SIG-M5 treated with dmso at 0.1 percent for 504 hours (cell line): ENCODE results near the gene BMPER.

ENCODE experiments used
- DNase-seq: peaks from one replicate; lab custom pipeline; 2025; ENCODE audit not compliant: unreplicated experiment; lab: John Stamatoyannopoulos, UW

Gene BMPER

GRCh38 chr7:34130558-34131295, 225.4 kb downstream of the BMPER start:
- peak; percentile 22 for DNase-seq

- DNase-seq = no peak
Measured at GRCh38 chr7:34131371-34131770, 226.0 kb downstream of the BMPER start.

- DNase-seq = peak; percentile 29
Measured at GRCh38 chr7:34133356-34133982, 228.1 kb downstream of the BMPER start.

- peak; percentile 61 for DNase-seq
Measured at GRCh38 chr7:34133983-34134782, 228.8 kb downstream of the BMPER start.

- no peak for DNase-seq
Measured at GRCh38 chr7:34135924-34136323, 230.6 kb downstream of the BMPER start.

GRCh38 chr7:34136698-34137097, 231.4 kb downstream of the BMPER start:
- DNase-seq = no peak

- DNase-seq = no peak
Measured at GRCh38 chr7:34137176-34137575, 231.8 kb downstream of the BMPER start.

- DNase-seq = no peak
Measured at GRCh38 chr7:34138483-34138882, 233.1 kb downstream of the BMPER start.

GRCh38 chr7:34139086-34139485, 233.7 kb downstream of the BMPER start:
- no peak for DNase-seq

GRCh38 chr7:34140066-34140465, 234.7 kb downstream of the BMPER start:
- DNase-seq = no peak

GRCh38 chr7:34143402-34143801, 238.1 kb downstream of the BMPER start:
- DNase-seq = peak; percentile 92

- no peak for DNase-seq
Measured at GRCh38 chr7:34145603-34146002, 240.3 kb downstream of the BMPER start.

GRCh38 chr7:34153656-34154270, 248.4 kb downstream of the BMPER start:
- no peak for DNase-seq

- peak; percentile 95 for DNase-seq
Measured at GRCh38 chr7:34155220-34155908, 250.0 kb downstream of the BMPER start.

- DNase-seq = no peak
Measured at GRCh38 chr7:34156336-34156735, 251.0 kb downstream of the BMPER start.

- no peak for DNase-seq
Measured at GRCh38 chr7:34157137-34157536, 251.8 kb downstream of the BMPER start.

- DNase-seq = no peak
Measured at GRCh38 chr7:34158368-34159153, 253.2 kb downstream of the BMPER start.

GRCh38 chr7:34160261-34160752, 255.0 kb downstream of the BMPER start:
- DNase-seq = peak; percentile 35

GRCh38 chr7:34162027-34162565, 256.8 kb downstream of the BMPER start:
- DNase-seq = no peak

- DNase-seq = no peak
Measured at GRCh38 chr7:34162677-34163076, 257.3 kb downstream of the BMPER start.
